ENCODE data around the gene CFAP74.

CFAP74 gene

GRCh38 chr1:2041305-2041704 is 37.7 kb upstream of the CFAP74 start:
- DNase-seq (ENCODE audit: extremely low read depth in 1 of 2, low read depth in 1 of 2) = no peak

GRCh38 chr1:2039251-2039650 is 35.7 kb upstream of the CFAP74 start:
- no peak for DNase-seq (ENCODE audit: extremely low read depth in 1 of 2, low read depth in 1 of 2)

GRCh38 chr1:2038229-2038628 is 34.6 kb upstream of the CFAP74 start:
- DNase-seq (ENCODE audit: extremely low read depth in 1 of 2, low read depth in 1 of 2) = no peak

- DNase-seq (ENCODE audit: extremely low read depth in 1 of 2, low read depth in 1 of 2) = no peak
Measured at GRCh38 chr1:2037314-2037979, 33.9 kb upstream of the CFAP74 start.

- no peak for DNase-seq (ENCODE audit: extremely low read depth in 1 of 2, low read depth in 1 of 2)
Measured at GRCh38 chr1:2036287-2036686, 32.7 kb upstream of the CFAP74 start.

- no peak for DNase-seq (ENCODE audit: extremely low read depth in 1 of 2, low read depth in 1 of 2)
Measured at GRCh38 chr1:2033165-2033564, 29.6 kb upstream of the CFAP74 start.

GRCh38 chr1:2032737-2033136 is 29.2 kb upstream of the CFAP74 start:
- DNase-seq (ENCODE audit: extremely low read depth in 1 of 2, low read depth in 1 of 2) = no peak

GRCh38 chr1:2031546-2032540 is 28.3 kb upstream of the CFAP74 start:
- no peak for DNase-seq (ENCODE audit: extremely low read depth in 1 of 2, low read depth in 1 of 2)

- DNase-seq (ENCODE audit: extremely low read depth in 1 of 2, low read depth in 1 of 2) = no peak
Measured at GRCh38 chr1:2030076-2030871, 26.7 kb upstream of the CFAP74 start.

GRCh38 chr1:2029561-2029960 is 26.0 kb upstream of the CFAP74 start:
- DNase-seq (ENCODE audit: extremely low read depth in 1 of 2, low read depth in 1 of 2) = no peak

- no peak for DNase-seq (ENCODE audit: extremely low read depth in 1 of 2, low read depth in 1 of 2)
Measured at GRCh38 chr1:2028870-2029560, 25.4 kb upstream of the CFAP74 start.

- no peak for DNase-seq (ENCODE audit: extremely low read depth in 1 of 2, low read depth in 1 of 2)
Measured at GRCh38 chr1:2027961-2028583, 24.5 kb upstream of the CFAP74 start.

GRCh38 chr1:2025491-2025981 is 21.9 kb upstream of the CFAP74 start:
- DNase-seq (ENCODE audit: extremely low read depth in 1 of 2, low read depth in 1 of 2) = no peak

GRCh38 chr1:2024887-2025286 is 21.3 kb upstream of the CFAP74 start:
- DNase-seq (ENCODE audit: extremely low read depth in 1 of 2, low read depth in 1 of 2) = no peak

GRCh38 chr1:2024451-2024850 is 20.9 kb upstream of the CFAP74 start:
- no peak for DNase-seq (ENCODE audit: extremely low read depth in 1 of 2, low read depth in 1 of 2)

GRCh38 chr1:2023187-2023586 is 19.6 kb upstream of the CFAP74 start:
- DNase-seq (ENCODE audit: extremely low read depth in 1 of 2, low read depth in 1 of 2) = no peak

- DNase-seq (ENCODE audit: extremely low read depth in 1 of 2, low read depth in 1 of 2) = no peak
Measured at GRCh38 chr1:2022063-2022770, 18.6 kb upstream of the CFAP74 start.

GRCh38 chr1:2021550-2021949 is 18.0 kb upstream of the CFAP74 start:
- no peak for DNase-seq (ENCODE audit: extremely low read depth in 1 of 2, low read depth in 1 of 2)

GRCh38 chr1:2020310-2020655 is 16.7 kb upstream of the CFAP74 start:
- no peak for DNase-seq (ENCODE audit: extremely low read depth in 1 of 2, low read depth in 1 of 2)
